Measurements from ENCODE around the gene CCSER1. TPM values are rescaled to one million over a fixed set of nuclear protein-coding genes. Genes with fewer than 3 reads are reported as not detected.

Gene CCSER1
- total RNA-seq, 4 donors from 2014 or later: 3.2 to 17.3 (median 10.2) TPM

DNA sequence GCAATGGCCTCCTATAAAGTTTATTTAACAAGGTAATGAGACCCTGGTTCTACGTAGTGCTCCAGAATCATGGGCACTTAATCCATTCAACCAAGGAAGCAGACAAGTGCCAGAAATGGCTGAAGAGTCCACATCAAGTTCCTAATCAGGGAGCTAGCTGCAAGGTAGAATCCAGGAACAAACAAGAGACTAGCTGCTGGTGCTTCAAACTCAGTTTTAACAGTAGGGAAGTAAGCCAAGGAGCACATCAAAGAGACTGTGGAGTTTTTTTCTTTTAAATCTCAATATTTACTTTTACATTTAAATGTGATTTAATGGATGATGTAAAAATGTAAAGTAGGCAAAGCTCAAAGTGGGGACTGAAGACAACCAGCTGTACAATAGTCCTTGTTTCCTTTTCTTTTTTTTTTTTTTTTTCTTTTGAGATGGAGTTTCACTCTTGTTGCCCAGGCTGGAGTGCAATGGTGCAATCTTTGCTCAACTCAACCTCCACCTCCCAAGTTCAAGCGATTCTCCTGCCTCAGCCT is 630.4 kb downstream of the CCSER1 start:
- TF ChIP-seq, protein P1, sequence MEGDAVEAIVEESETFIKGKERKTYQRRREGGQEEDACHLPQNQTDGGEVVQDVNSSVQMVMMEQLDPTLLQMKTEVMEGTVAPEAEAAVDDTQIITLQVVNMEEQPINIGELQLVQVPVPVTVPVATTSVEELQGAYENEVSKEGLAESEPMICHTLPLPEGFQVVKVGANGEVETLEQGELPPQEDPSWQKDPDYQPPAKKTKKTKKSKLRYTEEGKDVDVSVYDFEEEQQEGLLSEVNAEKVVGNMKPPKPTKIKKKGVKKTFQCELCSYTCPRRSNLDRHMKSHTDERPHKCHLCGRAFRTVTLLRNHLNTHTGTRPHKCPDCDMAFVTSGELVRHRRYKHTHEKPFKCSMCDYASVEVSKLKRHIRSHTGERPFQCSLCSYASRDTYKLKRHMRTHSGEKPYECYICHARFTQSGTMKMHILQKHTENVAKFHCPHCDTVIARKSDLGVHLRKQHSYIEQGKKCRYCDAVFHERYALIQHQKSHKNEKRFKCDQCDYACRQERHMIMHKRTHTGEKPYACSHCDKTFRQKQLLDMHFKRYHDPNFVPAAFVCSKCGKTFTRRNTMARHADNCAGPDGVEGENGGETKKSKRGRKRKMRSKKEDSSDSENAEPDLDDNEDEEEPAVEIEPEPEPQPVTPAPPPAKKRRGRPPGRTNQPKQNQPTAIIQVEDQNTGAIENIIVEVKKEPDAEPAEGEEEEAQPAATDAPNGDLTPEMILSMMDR (IDR thresholded peaks at IDR 0.05): no peak
- no peak for DNase-seq (ENCODE audit: low spot score)
- ATAC-seq (ENCODE audit: low FRiP score): no peak

DNA sequence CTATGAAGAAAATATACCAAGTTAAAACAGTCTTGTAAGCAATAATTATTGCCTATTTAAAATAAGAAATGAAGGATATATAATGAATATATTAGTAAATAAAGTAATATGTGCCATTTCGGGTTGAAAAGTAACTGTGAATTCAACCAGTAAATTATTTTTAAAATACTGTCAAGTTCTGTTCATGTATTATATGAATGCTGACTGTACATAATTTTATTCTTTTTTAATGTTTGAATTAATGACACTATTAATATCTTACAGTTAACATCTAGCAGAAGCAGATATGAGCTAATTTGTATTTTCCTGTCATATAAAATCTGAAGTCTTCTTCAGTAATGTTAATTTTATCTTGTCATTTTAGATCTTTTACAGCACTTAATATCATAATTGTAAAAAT is 632.9 kb downstream of the CCSER1 start:
- ATAC-seq (ENCODE audit: low FRiP score) (no peak), DNase-seq (ENCODE audit: low spot score) (no peak)
- TF ChIP-seq, protein P1 (IDR thresholded peaks at IDR 0.05): no peak

DNA sequence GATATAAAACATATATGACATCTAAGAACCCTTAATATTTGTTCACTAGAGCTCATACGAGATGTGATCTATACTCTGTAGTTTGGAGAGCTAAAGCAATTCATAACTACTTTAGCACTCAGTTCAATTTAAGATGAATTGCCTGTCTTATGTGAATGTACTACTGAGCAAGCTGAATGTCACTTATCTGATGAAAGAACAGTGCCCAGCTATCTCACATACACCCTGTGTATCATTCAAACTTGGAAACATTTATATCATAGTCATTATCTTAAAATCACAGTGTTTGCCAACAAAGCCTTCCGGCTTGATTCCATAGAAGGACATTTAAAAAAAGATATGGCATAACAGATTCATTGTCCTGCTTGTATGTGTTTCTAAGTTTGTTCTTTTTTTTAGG is 639.6 kb downstream of the CCSER1 start:
- TF ChIP-seq, protein P1 (IDR thresholded peaks at IDR 0.05): no peak
- ATAC-seq (ENCODE audit: low FRiP score) (no peak), DNase-seq (ENCODE audit: low spot score) (no peak)

DNA sequence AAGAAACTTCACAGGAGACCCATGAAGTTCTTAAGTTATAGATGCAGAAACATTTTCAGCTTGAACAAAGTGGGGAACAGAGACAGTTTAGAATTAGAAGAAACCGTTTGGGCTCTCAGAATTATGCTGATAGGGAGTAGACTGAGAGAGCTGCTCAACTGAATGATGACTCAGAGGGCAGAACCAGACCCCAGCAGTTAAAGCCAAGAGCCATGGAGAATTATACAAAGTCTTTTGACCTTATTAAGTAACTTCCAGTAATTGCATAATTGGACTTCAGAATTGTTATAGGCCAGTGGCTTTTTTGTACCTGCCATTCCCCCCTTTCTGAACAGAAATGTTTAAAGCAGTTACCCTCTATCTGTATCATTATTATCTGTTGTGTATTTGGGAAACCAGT is 642.1 kb downstream of the CCSER1 start:
- DNase-seq (ENCODE audit: low spot score): no peak
- ATAC-seq (ENCODE audit: low FRiP score): no peak
- TF ChIP-seq, protein P1 (IDR thresholded peaks at IDR 0.05): no peak

DNA sequence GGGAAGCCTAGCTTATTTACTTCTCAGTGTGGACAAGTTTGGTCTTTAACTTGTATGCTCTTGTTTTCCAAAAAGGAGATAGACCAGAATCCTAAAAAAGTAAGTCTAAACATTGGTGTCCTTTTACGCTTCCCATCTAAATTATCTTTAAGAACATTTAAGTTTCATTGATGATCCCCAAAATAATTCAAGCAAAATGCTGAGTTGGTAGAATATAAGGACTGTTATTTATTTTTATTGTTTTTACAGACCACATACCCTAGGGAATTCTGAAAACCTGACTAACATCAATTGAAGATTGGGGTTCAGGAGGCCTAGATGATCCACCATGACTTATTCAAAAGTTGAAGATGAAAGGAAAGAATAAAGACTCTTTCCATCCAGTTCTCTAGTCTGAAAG is 653.0 kb downstream of the CCSER1 start:
- TF ChIP-seq, protein P1 (IDR thresholded peaks at IDR 0.05): no peak
- no peak for ATAC-seq (ENCODE audit: low FRiP score)
- DNase-seq (ENCODE audit: low spot score): no peak

DNA sequence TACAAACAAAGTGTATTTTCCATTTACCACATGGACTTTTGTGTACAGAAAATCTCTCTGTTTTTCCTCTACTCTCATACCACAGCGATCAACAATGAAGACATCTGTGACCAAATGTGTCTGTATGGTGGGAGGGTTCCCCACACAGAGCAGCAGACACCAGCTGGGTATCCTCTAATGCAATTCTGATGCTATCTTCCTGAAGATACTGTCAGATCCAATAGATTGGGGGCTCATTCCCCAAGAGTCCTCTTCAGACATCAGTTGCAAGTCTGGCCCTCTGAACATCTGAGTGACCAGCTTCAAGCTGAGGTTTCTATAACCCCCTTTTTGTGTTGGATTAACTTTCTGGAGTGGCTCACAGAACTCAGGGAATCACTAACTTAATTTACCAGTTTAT is 659.4 kb downstream of the CCSER1 start:
- no peak for DNase-seq (ENCODE audit: low spot score)

DNA sequence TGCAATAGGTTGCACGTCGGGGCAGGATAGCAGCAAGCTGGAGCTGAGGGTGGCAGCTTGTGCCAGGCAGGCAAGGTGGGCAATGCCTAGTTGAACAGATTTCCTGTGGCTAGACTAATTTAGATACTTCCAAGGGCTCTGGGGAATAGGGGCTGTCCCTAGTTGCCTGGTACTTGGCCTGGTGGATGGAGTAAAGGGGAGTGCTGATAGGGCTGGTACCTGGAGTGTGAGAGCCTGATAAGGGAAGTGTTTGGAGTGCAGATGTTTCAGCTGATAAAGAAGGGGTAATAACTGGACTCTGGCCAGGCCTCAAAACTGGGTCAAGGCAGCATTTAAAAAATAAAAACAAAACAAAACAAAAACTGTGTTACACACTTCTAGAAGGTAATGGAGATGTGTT is 665.5 kb downstream of the CCSER1 start:
- TF ChIP-seq, protein P1 (IDR thresholded peaks at IDR 0.05): no peak
- ATAC-seq (ENCODE audit: low FRiP score) (no peak), DNase-seq (ENCODE audit: low spot score) (no peak)

More for the DNA sequence above, 659.4 kb downstream of the CCSER1 start:
- ATAC-seq (ENCODE audit: low FRiP score): no peak
- TF ChIP-seq, protein P1 (IDR thresholded peaks at IDR 0.05): no peak

Measured in omental fat pad (tissue), 4 donors.